ENCODE data around the gene NECTIN2.

- TF ChIP-seq, protein P1, sequence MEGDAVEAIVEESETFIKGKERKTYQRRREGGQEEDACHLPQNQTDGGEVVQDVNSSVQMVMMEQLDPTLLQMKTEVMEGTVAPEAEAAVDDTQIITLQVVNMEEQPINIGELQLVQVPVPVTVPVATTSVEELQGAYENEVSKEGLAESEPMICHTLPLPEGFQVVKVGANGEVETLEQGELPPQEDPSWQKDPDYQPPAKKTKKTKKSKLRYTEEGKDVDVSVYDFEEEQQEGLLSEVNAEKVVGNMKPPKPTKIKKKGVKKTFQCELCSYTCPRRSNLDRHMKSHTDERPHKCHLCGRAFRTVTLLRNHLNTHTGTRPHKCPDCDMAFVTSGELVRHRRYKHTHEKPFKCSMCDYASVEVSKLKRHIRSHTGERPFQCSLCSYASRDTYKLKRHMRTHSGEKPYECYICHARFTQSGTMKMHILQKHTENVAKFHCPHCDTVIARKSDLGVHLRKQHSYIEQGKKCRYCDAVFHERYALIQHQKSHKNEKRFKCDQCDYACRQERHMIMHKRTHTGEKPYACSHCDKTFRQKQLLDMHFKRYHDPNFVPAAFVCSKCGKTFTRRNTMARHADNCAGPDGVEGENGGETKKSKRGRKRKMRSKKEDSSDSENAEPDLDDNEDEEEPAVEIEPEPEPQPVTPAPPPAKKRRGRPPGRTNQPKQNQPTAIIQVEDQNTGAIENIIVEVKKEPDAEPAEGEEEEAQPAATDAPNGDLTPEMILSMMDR (IDR thresholded peaks at IDR 0.05; ENCODE audit: insufficient read depth, low read depth, low read length), result no peak
- TF ChIP-seq EZH2 (IDR thresholded peaks at IDR 0.05; ENCODE audit: insufficient read depth, low read length), result no peak
Observed at GRCh38 chr19:44904426-44904994, 58.4 kb downstream of the NECTIN2 start.

Data from astrocyte (in vitro differentiated cells and primary cell).